GM19043 (cell line): ENCODE measurements around the gene CACNA1C.

Source experiments
- ATAC-seq: cut with Tn5 transposase; IDR thresholded peaks from one replicate; pipeline ENCODE4 v1.9.1; 2021; ENCODE audit warnings: low read depth; ENCODE audit not compliant: unreplicated experiment

Gene CACNA1C

GRCh38 chr12:2166696-2167095 is 113.9 kb downstream of the CACNA1C start:
- no peak for ATAC-seq

GRCh38 chr12:2167231-2167630 is 114.4 kb downstream of the CACNA1C start:
- no peak for ATAC-seq

- ATAC-seq, result no peak
Measured at GRCh38 chr12:2168808-2169207, 116.0 kb downstream of the CACNA1C start.

GRCh38 chr12:2169489-2169888 is 116.7 kb downstream of the CACNA1C start:
- ATAC-seq, result no peak

GRCh38 chr12:2169940-2170339 is 117.2 kb downstream of the CACNA1C start:
- ATAC-seq, result no peak

- ATAC-seq, result no peak
Measured at GRCh38 chr12:2170376-2170775, 117.6 kb downstream of the CACNA1C start.

GRCh38 chr12:2171672-2172426 is 119.1 kb downstream of the CACNA1C start:
- ATAC-seq, result no peak

GRCh38 chr12:2172491-2173214 is 119.9 kb downstream of the CACNA1C start:
- ATAC-seq, result no peak

- no peak for ATAC-seq
Measured at GRCh38 chr12:2173971-2174370, 121.2 kb downstream of the CACNA1C start.

- ATAC-seq, result no peak
Measured at GRCh38 chr12:2177003-2177402, 124.2 kb downstream of the CACNA1C start.

- no peak for ATAC-seq
Measured at GRCh38 chr12:2177751-2178150, 125.0 kb downstream of the CACNA1C start.

- ATAC-seq, result no peak
Measured at GRCh38 chr12:2179058-2179457, 126.3 kb downstream of the CACNA1C start.

- ATAC-seq, result no peak
Measured at GRCh38 chr12:2179953-2180736, 127.4 kb downstream of the CACNA1C start.

- no peak for ATAC-seq
Measured at GRCh38 chr12:2180737-2181082, 127.9 kb downstream of the CACNA1C start.

- no peak for ATAC-seq
Measured at GRCh38 chr12:2183556-2184541, 131.1 kb downstream of the CACNA1C start.

- no peak for ATAC-seq
Measured at GRCh38 chr12:2185751-2186341, 133.1 kb downstream of the CACNA1C start.

GRCh38 chr12:2187195-2187945 is 134.6 kb downstream of the CACNA1C start:
- no peak for ATAC-seq

- no peak for ATAC-seq
Measured at GRCh38 chr12:2190085-2190484, 137.3 kb downstream of the CACNA1C start.

GRCh38 chr12:2190896-2191533 is 138.2 kb downstream of the CACNA1C start:
- ATAC-seq, result no peak
